PC-3 (cell line): ENCODE data around the gene PMF1. TPM values are rescaled to one million over a fixed set of nuclear protein-coding genes. Genes with fewer than 3 reads are reported as not detected.

ENCODE experiments used
- ATAC-seq: fragments of 200-7000 bp; cut with Tn5 transposase; 2 replicates; pipeline ENCODE4 v1.9.1; 2020; ENCODE audit warnings: mild to moderate bottlenecking, moderate library complexity
- BruUV-seq: library from RNA; stranded (reverse); fragments of 400-500 nt; replicated peaks from 2 replicates; lab custom pipeline; 2021; lab: Mats Ljungman, UMichigan
- CTCF ChIA-PET: fragments of 300-600 bp; sonication (Branson Sonifier 250); formaldehyde crosslinking; loops from one replicate; lab custom pipeline; 2022; ENCODE audit warnings: antibody characterized with exemption; lab: Charles Lee
- POLR2A ChIA-PET: fragments of 300-600 bp; sonication (Branson Sonifier 250); formaldehyde crosslinking; loops from one replicate; lab custom pipeline; 2022; ENCODE audit warnings: antibody characterized with exemption; ENCODE audit not compliant: unreplicated experiment; lab: Charles Lee
- DNase-seq: peaks from one replicate; pipeline ENCODE4 v3.0.0-alpha.2; 2015
- H2AFZ ChIP-seq: fragments of 300-600 bp; sonication (generic); 2 replicates; pipeline ENCODE4 v1.6.0; 2016; ENCODE audit warnings: antibody characterized with exemption, low read length
- H3F3A ChIP-seq: fragments of 300-600 bp; sonication (generic); one replicate; pipeline ENCODE4 v1.6.0; 2017; ENCODE audit warnings: antibody characterized with exemption, low read length, control low read depth, mild to moderate bottlenecking; ENCODE audit not compliant: unreplicated experiment
- H3K27ac ChIP-seq: fragments of 300-600 bp; sonication (generic); 2 replicates; pipeline ENCODE4 v1.5.1; 2016; ENCODE audit warnings: mild to moderate bottlenecking, low read length
- H3K27me3 ChIP-seq: fragments of 300-600 bp; sonication (generic); 2 replicates; pipeline ENCODE4 v1.6.1; 2016; ENCODE audit warnings: low read length, mixed read lengths
- H3K36me3 ChIP-seq: fragments of 300-600 bp; sonication (generic); 2 replicates; pipeline ENCODE4 v1.6.1; 2016; ENCODE audit warnings: low read depth, mixed run types, low read length, mixed read lengths
- H3K4me1 ChIP-seq: fragments of 300-600 bp; sonication (generic); 2 replicates; pipeline ENCODE4 v1.5.1; 2016; ENCODE audit warnings: low read length; ENCODE audit not compliant: insufficient read depth
- H3K4me2 ChIP-seq: fragments of 300-600 bp; sonication (generic); 2 replicates; pipeline ENCODE4 v1.6.0; 2016; ENCODE audit warnings: low read length
- H3K4me3 ChIP-seq: fragments of 300-600 bp; sonication (generic); 2 replicates; pipeline ENCODE4 v1.5.1; 2016; ENCODE audit warnings: mild to moderate bottlenecking, low read length, mixed read lengths
- H3K79me2 ChIP-seq: fragments of 300-600 bp; sonication (generic); 2 replicates; pipeline ENCODE4 v1.6.1; 2017; ENCODE audit warnings: low read length, mixed read lengths
- H3K9ac ChIP-seq: fragments of 300-600 bp; sonication (generic); 2 replicates; pipeline ENCODE4 v1.6.0; 2016; ENCODE audit warnings: mild to moderate bottlenecking, low read length
- H3K9me2 ChIP-seq: fragments of 300-600 bp; sonication (generic); replicated peaks from 2 replicates; pipeline ENCODE4 v1.6.1; 2016; ENCODE audit warnings: mixed run types, low read length, mixed read lengths
- H3K9me3 ChIP-seq: fragments of 300-600 bp; sonication (generic); 2 replicates; pipeline ENCODE4 v1.6.1; 2016; ENCODE audit warnings: low read length, mixed read lengths
- H4K20me1 ChIP-seq: fragments of 300-600 bp; sonication (generic); 2 replicates; pipeline ENCODE4 v1.6.1; 2016; ENCODE audit warnings: low read length, mixed read lengths
- EZH2 ChIP-seq: fragments of 300-600 bp; sonication (generic); IDR thresholded peaks from one replicate; pipeline ENCODE4 v1.6.1; 2017; ENCODE audit warnings: antibody characterized with exemption, mild to moderate bottlenecking, low read length; ENCODE audit not compliant: unreplicated experiment
- EZH2phosphoT487 ChIP-seq: fragments of 300-600 bp; sonication (generic); IDR thresholded peaks from 2 replicates; pipeline ENCODE4 v1.6.1; 2018; ENCODE audit warnings: mild to moderate bottlenecking, antibody characterized with exemption, low read length, borderline replicate concordance
- intact Hi-C: fragments of 100-400 bp; cut with micrococcal nuclease; formaldehyde crosslinking; loops from 2 replicates; pipeline ENCODE4 v1.9.0; 2023
- total RNA-seq: library from RNA; depleted of rRNA; stranded (reverse); fragments of >200 nt; gene quantifications from 2 replicates; pipeline ENCODE4 v1.2.3, GENCODE V29; 2014
- TF ChIP-seq, protein P1 (sequence below): fragments of 300-600 bp; sonication (generic); conservative IDR thresholded peaks from 2 replicates; pipeline ENCODE4 v1.5.1; 2017; ENCODE audit warnings: antibody characterized with exemption, low read depth, mild to moderate bottlenecking, low read length

PMF1 gene
- total RNA-seq, 1 experiment from 2014 or later: 131 TPM

DNA sequence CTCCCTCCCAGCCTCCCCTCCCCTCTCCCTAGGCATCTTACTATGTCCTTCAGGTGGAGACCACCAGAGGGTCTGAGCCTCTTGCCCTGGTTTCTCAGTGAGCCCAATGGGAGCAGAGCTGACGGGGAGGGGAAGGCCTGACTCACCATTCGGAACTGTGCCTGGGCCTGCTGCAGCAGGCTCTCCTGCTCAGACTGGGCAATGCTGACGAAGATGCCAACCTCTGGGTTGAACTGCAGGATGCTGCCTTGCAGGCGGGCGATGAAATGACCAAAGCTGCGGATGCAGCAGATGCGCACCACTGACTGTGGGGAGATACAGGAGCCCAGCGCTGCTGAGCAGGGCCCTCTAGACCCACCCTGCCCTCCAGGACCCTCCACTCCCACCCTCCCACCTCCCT is 46.1 kb downstream of the PMF1 start:
- BruUV-seq: no TSS peak
- CTCF ChIA-PET: no interaction called here
- intact Hi-C loops: no loop called here

DNA sequence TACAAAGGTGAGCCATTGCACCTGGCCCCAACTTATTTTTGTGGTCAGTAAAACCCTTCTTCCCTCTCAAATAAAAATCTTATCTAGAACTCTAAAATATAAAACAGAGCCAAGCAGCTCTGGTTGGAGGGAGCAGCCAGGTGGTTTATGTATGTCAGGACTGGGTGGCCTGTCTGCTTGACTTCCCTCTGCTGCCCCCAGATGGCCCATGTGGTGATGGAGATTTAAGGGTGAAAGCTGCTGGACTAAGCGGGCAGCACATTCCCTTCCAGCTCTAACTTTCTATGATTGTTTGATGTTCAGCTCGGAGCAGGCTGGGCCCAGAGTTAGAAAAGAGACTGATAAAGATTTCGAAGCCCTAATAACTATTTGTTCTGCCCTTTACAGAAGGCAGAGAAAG is 47.0 kb downstream of the PMF1 start:
- intact Hi-C loops: no loop called here
- Histone ChIP-seq H3K79me2 (peaks cover 3% of the 10 kb centered on the region; the same call in 1 of the 2 replicates), H3K4me3 (no peak overlapping the region), H3F3A (peaks cover 9% of the 10 kb centered on the region), H2AFZ (no peak overlapping the region), H3K4me2 (no peak overlapping the region), H3K27ac (no peak overlapping the region), H3K9ac (no peak overlapping the region), H3K36me3 (peaks cover 68% of the 10 kb centered on the region), H3K4me1 (peaks cover 25% of the 10 kb centered on the region), H3K9me3 (no peaks in the 10 kb centered on the region), H3K27me3 (no peaks in the 10 kb centered on the region), H4K20me1 (0 out of 2 replicates have a peak, but pooled peaks cover 4% of the 10 kb centered on the region), H3K9me2 (no peaks in the 10 kb centered on the region)
- POLR2A ChIA-PET: no interaction called here
- DNase-seq: no peak
- TF ChIP-seq EZH2phosphoT487: no peak
- TF ChIP-seq, protein P1, sequence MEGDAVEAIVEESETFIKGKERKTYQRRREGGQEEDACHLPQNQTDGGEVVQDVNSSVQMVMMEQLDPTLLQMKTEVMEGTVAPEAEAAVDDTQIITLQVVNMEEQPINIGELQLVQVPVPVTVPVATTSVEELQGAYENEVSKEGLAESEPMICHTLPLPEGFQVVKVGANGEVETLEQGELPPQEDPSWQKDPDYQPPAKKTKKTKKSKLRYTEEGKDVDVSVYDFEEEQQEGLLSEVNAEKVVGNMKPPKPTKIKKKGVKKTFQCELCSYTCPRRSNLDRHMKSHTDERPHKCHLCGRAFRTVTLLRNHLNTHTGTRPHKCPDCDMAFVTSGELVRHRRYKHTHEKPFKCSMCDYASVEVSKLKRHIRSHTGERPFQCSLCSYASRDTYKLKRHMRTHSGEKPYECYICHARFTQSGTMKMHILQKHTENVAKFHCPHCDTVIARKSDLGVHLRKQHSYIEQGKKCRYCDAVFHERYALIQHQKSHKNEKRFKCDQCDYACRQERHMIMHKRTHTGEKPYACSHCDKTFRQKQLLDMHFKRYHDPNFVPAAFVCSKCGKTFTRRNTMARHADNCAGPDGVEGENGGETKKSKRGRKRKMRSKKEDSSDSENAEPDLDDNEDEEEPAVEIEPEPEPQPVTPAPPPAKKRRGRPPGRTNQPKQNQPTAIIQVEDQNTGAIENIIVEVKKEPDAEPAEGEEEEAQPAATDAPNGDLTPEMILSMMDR: peak; percentile 40; the same call in 1 of the 2 replicates
- no peak for ATAC-seq
- no TSS peak for BruUV-seq
- CTCF ChIA-PET: no interaction called here

More for the DNA sequence above, 46.1 kb downstream of the PMF1 start:
- Histone ChIP-seq H3K27ac (no peak overlapping the region), H3K9me2 (no peaks in the 10 kb centered on the region), H4K20me1 (0 out of 2 replicates have a peak, but pooled peaks cover 4% of the 10 kb centered on the region), H2AFZ (no peak overlapping the region), H3K27me3 (no peaks in the 10 kb centered on the region), H3K9me3 (no peaks in the 10 kb centered on the region), H3K4me1 (peaks cover 20% of the 10 kb centered on the region), H3K36me3 (peaks cover 66% of the 10 kb centered on the region), H3K4me2 (no peak overlapping the region), H3F3A (peaks cover 9% of the 10 kb centered on the region), H3K9ac (no peak overlapping the region), H3K4me3 (no peak overlapping the region), H3K79me2 (peaks cover 3% of the 10 kb centered on the region; the same call in 1 of the 2 replicates)
- ATAC-seq (no peak), DNase-seq (no peak)
- TF ChIP-seq EZH2 (no peak), EZH2phosphoT487 (no peak)
- TF ChIP-seq, protein P1: no peak
- POLR2A ChIA-PET: no interaction called here

DNA sequence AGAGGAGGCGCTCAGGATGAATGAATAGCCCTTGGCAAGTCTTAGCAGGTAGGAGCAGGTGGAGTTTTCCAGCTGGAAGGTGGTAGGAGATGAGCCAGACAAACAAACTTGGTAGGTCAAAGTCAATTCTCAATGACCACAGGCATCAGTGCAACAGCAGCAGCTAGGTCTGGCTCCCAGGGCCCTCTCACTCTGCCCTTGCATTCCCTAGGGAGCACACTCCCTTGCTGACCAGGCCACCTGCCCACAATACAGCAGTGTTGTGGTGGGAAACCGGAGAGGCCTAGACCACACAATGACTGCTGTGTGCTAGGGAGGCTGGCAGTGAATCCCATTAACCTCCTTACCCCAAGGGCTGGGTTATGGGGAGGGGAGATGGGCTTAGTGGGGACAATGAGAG is 48.1 kb downstream of the PMF1 start:
- no TSS peak for BruUV-seq
- Histone ChIP-seq H3K4me2 (no peak overlapping the region), H3K27me3 (no peaks in the 10 kb centered on the region), H3K4me3 (no peak overlapping the region), H3K9me3 (no peaks in the 10 kb centered on the region), H4K20me1 (0 out of 2 replicates have a peak, but pooled peaks cover 4% of the 10 kb centered on the region), H3K36me3 (peaks cover 74% of the 10 kb centered on the region), H2AFZ (no peak overlapping the region), H3F3A (peaks cover 9% of the 10 kb centered on the region), H3K27ac (no peak overlapping the region), H3K79me2 (peaks cover 3% of the 10 kb centered on the region; the same call in 1 of the 2 replicates), H3K4me1 (peaks cover 25% of the 10 kb centered on the region), H3K9ac (no peak overlapping the region), H3K9me2 (no peaks in the 10 kb centered on the region)
- TF ChIP-seq, protein P1: no peak
- TF ChIP-seq EZH2 (no peak), EZH2phosphoT487 (no peak)
- no peak for ATAC-seq
- POLR2A ChIA-PET: no interaction called here
- intact Hi-C loops: no loop called here
- DNase-seq: no peak
- CTCF ChIA-PET: no interaction called here
